DLD1 (cell line): ENCODE measurements around the gene PRM1.
"Not testable (repeated sequence)": the region's sequence is repeated elsewhere in the genome, so short reads cannot be mapped to it uniquely, and the experiment has no call there.

Experiments
- in situ Hi-C: cut with HindIII; loops from 2 replicates; pipeline ENCODE4 v1.10.0; 2017; ENCODE audit warnings: low sequenced_read_pairs

The PRM1 gene

DNA sequence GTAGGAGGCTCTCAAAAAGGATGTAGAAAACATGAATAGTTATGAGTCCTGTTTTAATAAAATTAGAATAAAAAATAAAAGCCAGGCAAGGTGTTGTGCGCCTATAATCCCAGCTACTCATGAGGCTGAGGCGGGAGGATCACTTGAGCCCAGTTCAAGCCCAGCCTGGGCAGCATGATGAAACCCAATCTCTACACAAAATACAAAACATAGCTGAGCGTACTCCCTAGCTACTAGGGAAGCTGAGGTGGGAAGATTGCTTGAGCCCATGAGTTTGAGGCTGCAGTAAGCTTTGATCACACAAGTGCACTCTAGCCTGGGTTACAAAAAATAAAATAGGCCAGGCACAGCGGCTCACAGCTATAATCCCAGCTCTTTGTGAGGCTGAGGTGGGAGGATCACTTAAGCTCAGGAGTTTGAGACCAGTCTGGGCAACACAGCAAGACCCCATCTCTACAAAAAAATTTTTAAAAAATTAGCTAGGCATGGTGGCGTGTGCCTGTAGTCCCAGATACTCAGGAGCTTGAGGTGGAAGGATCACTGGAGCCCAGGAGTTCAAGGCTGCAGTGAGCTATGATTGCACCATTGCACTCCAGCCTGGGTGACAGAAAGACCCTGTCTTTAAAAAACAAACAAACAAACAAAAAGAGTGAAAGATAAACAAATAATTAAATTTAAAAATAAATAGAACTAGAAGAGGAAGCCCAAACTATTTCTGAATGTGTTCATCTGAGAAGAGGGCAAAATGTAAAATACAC is 17.2 kb upstream of the PRM1 start:
- in situ Hi-C loops: no loop called here

DNA sequence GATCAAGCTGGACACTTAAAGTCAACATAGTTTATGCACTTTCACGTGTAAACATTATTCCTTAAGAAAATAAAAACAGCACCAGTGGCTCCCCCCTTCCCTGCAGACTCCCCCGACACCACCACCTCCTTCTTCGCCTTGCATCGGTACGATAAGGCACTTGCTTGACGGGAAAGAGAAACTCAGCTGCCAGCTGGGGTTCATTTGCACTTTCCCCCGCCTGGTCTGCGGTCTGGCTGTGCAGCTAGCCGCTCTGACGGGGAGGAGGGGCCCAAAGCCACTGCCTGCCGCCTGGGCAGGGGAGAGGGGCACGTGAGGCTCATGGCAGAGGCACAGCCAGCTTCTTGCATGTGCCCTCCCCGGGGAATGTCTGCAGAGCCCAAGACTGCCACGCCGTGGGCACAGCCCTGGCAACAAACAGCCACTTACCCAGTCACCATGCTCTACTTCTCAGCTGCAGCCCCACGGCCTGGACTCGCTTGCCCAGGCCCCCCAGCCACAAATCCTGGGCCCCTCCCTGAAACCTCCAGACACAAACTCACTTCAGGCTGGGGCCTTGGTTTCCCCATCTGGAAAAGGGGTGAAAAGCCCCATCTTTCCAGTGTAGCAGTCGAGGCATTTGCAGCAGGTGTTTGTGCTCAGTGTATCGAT is 16.5 kb upstream of the PRM1 start:
- in situ Hi-C loops: no loop called here

DNA sequence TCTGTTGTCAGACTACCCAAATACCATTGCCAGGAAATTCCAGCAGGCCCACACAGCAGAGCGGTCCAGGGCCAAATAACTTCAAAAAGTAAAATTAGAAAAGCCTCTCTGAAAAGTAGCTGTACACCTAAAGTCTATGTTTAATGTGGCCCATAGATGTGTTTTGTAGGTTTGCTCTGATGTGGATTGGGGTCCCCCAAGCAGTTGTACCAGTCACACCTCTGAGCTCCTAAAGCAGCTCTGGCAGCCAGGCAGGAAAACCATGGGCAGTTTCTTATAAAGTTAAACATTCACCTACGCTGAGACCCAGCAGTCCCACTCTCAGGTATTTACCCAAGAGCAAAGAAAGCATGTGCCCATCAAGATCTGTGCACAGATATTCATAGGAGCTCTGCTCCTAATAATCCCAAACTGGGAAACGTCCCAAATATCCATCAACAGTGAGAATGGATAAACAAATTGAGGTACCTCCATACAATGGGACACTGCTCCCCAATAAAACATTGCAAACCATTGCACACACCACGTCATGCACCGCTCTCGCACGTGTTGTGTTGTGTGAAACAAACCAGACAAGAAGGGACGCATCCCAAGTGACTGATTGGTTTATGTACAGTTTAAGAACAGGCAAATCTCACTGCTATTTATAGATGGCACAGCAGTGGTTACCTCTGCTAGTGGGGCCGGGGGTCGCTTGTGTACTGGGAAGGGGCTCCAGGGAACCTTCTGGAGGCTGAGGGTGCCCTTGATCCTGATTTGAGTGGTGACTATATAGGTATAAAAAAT is 15.8 kb upstream of the PRM1 start:
- in situ Hi-C loops: no loop called here

DNA sequence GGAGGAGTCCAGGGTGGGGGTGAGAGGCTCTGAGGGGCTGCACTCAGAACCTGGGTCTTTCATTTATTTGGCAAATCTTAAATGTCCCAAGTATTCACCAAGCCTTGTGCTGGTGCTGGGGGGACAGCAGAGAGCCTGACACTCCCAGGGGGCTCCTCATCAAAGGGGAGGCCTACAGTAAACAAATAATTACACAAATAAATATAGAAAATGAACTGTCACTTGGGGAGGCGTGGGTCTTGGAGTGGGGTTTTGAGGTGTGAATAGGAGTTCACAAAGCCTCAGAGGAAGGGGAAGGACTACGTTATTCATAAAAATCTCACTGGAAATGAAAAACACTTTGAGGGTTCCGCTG is 15.2 kb upstream of the PRM1 start:
- in situ Hi-C loops: no loop called here

DNA sequence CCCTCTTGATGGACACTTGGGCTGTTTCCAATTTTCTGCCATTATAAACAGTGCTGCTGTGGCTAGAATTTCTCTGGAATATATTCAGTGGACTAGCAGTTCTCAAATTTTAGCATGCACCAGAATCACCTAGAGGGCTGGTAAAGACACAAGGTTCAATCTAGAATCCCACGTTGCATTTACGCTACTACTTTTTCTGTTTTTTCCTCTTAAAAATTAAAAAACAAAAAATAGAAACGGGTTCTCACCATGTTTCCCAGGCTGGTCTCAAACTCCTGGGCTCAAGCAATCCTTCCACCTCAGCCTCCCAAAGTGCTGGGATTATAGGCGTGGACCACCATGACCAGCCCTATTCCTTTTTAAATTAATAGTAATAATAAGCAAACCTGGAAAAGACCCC is 14.5 kb upstream of the PRM1 start:
- in situ Hi-C loops: no loop called here

DNA sequence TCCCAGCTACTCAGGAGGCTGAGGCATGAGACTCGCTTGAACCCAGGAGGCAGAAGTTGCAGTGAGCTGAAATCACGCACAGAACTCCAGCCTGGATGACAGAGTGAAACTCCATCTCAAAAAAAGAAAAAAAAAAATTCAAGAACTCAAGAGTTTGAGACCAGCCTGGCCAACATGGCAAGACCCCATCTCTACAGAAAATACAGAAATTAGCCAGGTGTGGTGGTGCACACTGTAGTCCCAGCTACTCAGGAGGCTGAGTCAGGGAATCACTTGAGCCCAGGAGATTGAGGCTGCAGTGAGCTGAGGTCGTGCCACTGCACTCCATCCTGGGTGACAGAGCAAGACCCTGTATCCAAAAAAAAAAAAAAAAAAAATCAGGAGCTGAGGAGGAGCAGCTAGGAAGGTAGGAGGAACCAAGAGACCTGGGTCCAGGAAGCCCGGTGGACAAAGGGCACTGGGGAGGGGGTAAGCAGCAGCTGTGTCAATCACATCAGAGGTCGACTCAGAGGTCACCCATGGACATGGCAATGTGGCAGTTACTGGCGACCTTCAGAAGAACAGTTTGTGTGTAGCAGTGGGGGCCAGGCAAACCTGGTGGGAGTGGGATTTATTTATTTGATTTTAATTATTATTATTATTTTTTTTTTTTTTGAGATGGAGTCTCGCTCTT is 11.1 kb upstream of the PRM1 start:
- in situ Hi-C loops: no loop called here

DNA sequence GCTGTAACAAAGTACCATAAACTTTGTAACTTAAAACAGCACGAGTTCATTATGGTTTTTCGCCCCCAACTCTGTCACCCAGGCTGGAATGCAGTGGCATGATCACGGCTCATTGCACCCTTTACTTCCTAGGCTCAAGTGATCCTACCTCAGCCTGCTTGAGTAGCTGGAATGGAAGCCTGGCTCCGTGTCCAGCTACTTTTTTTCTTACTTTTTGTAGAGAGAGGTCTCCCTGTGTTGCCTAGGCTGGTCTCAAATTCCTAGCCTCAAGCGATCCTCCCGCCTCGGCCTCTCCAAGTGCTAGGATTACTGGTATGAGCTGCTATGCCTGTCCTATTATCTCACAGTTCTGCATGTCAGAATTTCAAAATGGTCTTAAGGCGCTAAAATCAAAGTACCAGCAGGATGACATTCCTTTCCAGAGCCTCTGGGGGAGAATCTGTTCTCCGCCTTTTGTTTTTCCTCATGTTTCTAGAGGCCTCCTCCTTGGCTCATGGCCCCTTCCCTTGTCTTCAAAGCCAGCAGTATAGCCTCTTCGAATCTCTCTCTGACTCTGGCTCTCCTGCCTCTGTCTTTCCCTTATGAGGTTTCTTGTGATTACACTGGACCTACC is 10.1 kb upstream of the PRM1 start:
- in situ Hi-C loops: no loop called here

DNA sequence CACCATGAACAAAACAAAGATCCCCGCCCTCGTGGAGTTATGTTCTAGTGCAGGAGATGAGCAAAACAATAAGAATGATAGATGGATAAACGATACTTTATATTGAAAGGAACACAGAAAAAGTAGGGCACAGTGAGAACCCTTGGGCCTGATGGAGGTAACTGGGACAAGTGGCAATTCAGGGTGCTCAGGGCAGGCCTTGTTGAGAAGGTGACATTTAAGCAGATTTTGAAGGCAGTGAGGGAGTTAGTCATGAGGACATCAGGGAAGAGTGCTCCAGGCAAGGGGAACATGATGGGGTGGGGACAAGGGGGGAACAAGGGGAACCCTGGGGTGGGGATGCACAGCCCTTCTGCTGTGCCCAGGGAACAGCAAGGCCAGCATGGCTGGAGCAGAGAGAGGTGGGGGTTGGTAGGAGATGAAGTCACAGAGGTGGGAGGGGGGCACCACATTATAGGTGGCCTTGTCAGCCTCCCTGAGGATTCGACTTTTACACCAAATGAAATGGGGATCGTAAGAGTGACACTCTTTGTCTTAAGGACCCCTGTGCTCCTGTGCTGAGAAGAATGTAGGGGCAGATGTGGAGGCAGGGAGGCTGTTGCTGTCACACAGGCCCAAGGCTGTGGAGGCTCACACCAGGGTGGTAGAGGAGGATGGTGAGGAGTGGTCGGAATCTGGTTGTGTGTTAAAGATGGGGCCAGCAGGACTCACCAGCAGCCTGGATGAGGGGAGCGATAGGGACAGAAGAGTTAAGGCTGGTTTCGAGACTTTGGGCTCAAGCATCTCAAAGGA is 9.2 kb upstream of the PRM1 start:
- in situ Hi-C loops: no loop called here

DNA sequence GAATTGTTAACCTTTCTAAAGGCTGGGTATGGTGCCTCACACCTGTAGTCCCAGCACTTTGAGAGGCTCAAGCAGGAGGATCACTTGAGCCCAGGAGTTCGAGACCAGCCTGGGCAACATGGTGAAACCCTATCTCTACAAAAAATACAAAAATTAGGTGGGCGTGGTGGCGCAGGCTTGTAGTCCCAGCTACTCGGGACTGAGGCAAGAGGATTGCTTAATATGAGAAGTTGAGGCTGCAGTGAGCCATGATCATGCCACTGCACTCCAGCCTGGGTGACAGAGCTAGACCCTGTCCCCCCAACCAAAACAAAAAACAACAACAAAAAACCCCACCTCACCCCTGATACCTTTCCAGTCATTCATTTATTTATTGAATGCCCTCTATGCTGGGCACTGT is 8.6 kb upstream of the PRM1 start:
- in situ Hi-C loops: not testable (repeated sequence)

DNA sequence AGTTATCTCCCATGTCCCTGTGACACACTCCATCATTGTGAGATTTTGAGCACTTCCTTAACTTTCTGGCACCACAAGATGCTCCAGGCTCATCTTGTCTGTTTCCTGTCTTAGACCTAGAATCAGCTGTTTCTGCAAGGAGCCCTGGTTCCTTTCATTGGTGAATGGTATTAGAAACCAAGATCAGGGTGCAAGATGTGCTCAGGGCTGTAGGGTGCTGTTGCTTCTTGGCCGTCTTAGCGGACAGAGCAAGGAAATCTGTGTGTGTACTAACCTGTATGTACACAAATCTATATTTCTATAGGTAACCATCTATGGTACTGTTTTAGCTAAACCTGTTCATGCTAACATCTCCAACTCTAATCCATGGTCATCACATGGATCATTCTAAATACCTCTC is 8.1 kb upstream of the PRM1 start:
- in situ Hi-C loops: no loop called here

DNA sequence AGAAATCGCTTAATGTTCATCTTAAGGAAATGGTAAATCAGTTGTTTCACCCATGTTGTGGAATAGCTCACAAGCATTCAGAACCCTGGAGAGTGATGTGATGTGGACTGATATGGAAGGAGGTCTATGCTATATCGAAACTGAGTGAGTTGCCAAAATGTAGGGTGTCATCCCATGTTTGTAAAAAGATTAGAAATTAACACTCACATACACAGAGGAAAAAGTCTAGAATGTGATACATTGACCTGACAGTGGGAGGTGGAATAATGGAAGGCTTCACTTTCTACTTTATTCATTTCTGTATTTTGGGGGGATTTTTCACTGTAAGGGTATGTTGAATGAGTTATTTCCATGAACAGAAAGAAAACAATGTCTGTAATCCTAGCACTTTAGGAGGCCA is 4.7 kb upstream of the PRM1 start:
- in situ Hi-C loops: no loop called here

DNA sequence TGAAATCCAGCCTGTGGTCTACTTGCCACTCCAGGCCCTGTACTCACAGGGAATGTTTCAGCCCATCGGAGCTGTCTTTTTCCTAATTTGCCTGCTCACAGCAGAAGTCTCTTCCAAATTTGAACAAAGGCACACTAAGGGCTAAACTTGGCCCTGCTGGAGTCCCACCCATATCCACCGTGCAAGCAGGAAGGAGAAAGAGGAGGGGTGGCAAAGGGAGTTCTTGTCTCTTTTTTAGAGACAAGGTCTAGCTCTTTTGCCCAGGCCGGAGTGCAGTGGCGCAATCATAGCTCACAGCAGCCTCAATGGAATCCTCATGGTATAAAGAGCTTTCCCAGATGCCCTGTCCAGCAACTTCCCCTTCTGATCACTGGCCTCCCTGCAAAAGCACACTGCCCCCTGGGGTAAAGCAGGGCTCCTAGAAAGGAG is 2.7 kb upstream of the PRM1 start:
- in situ Hi-C loops: no loop called here

DNA sequence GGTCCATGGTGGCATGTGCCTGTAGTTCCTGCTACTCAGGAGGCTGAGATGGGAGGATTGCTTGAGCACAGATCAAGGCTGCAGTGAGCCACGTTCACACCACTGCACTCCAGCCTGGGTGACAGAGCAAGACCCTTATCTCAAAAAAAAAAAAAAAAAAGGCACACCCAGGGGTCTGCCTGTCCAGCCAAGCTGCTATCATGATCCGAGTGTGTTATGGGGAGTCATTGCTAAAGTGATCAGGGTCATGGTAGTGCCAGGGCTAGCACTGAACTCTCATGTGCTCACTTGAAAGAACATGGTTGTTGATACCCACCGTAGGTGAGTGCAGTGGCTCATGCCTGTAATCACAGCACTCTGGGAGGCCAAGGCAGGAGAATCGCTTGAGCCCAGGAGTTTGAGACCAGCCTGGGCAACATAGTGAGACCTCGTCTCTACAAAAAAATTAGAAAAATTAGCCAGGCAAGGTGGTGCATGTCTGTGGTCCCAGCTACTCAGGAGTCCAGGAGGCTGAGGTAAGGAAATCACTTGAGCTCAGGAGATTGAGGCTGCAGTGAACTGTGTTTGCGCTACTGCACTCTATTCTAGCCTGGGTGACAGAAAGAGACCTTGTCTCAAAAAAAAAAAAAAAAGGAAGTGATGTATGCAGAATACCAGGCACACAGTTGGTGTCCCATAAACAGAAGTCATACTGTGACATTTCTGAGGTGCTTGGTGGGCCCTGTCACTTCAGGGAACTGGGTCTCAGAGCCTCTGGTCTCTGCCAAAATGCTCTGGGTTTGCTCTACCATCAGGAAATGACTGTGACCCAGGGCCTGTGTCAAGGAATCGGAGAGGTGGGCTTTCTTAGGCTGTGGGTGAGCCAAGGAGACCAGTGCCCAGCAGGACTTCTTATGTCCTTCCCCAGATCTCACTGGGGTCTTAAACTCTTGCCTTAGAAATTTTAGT is 2.2 kb downstream of the PRM1 start:
- in situ Hi-C loops: no loop called here

DNA sequence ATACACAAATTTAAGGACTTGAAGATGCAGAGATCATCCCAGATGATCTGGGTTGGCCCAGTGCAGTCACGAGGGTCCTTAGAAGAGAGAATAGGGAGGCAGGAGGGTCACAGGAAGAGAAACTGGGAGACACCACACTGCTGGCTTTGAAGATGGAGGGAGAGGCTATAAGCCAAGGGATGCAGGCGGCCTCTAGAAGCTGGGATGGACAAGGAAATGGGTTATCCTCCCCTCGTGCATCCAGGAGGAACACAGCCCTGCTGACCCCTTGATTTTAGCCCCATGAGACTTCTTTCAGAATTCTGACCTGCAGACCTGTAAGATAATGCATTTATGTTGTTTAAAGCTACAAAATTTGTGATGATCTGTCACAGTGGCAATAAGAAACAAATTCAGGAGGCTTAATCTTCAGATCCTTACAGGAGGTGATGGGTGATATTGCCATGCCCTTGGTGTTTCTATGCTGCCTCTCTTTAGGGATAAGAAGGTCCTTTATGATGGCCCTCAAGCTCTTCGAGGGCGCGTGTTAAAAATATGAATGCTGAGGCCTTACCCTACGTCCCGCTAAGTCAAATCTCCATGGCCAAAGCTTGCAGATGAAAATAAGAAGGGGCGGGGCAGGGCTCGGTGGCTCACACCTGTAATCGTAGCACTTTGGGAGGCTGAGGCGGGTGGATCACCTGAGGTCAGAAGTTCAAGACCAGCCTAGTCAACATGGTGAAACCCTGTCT is 3.4 kb downstream of the PRM1 start:
- in situ Hi-C loops: no loop called here

DNA sequence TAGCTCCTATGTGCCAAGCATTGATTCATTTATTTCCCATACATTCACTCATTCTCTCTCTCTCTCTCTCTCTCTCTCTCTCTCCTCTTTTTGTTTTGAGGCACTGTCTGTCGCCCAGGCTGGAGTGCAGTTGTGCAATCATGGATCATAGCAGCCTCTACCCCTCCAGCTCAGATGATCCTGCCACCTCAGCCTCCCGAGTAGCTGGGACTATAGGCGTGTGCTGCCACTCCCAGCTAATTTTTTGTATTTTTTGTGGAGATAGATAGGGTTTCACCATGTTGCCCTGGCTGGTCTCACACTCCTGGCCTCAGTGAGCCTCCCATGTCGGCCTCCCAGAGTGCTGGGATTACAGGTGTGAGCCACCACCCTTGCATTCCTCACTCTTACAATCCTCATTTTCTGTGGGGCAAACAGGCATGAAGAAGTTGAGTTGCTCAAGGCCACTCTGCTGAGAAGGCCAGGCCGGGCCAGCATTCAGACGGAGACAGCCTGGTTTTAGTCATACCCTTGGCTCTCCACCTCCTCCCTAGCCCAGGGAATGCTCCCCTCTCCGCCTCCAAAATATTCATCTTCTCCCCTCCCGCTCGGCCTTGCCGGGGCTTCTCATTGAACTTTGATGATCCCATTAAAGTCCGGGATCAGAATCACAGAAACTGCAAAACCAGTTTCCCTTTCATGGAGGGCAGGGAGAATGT is 4.1 kb downstream of the PRM1 start:
- in situ Hi-C loops: no loop called here

DNA sequence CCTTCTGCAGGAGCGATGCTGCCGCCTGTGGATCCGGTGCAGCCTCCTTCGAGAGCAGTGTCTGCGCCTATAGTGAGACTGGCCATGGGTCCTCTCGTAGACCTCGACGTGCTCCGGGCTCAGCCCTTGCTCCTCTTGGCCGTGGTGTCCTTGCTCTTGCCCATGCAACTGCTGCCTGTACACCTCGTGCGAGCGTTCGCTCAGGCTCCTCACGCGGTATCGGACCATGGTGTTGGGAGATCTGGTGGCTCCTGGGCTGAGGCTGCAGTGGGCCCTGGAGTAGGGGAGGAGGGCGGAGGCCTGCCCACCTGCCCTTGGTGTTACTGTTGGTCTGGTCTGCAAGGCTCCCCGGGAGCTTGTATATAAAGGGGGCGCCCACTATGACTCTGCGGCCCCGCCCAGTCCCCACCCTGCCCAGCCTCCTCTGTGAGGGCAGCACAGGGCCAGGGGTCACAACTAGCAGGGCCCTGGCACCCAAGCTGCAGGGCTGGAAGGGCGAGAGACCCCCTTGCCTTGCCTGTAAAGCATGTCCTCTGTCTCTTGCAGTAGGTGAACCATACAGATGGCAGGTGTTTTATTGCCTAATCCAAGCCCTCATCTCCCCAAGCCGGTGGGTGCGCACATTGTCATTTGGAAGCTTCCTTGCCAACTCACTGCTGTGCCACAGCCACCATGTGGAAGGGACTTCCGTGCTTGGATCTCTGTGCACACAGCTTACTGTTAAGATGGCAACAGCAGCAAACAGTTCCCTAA is 4.8 kb downstream of the PRM1 start, which contains the start of gene PRM2:
TSS of gene PRM2 (minus strand) at position 338 of the 753 bp plus-strand sequence. CDS start at position 228, 110 bp downstream.
- in situ Hi-C loops: no loop called here

DNA sequence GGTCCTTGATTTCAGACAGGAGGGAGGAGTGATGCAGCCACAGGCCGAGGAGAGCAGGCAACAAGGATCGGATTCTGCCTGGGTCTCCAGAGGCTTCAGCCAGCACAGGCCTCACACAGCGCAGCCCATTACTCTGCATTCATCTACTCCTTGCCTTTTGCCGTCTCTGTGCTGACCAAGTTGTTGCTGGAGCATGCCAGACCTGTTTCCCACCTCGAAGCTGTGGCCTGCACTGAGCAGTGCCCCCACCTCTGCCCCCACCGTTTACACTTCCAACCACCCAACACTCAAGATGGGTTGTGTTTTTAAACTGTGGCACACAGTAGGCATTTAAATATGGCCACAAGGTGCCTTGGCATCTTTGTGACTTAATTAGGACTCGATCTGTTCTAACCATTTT is 6.2 kb downstream of the PRM1 start:
- in situ Hi-C loops: no loop called here
